IMR-90 (cell line): ENCODE results near the gene RPUSD4. TPM values are rescaled to one million over a fixed set of nuclear protein-coding genes. Genes with fewer than 3 reads are reported as not detected.

Experiments
- microRNA-seq, 2 experiments: library from miRNA; stranded (forward) in 1 of 2; unstranded in 1 of 2; fragments of 10-50 nt in 1 of 2; fragments of <30 nt in 1 of 2; gene quantifications in 1 of 2; microRNA quantifications in 1 of 2; one replicate each; pipeline versions ENCODE3 to v1.1.0; 2013 to 2020; ENCODE audit not compliant: insufficient read depth in 1 of 2, insufficient read length in 1 of 2, unreplicated experiment in 1 of 2
- polyA plus RNA-seq, 3 experiments: library from polyadenylated mRNA; depleted of rRNA; stranded (reverse); fragments of >200 nt; gene quantifications; 2 replicates each; pipeline ENCODE4 v1.2.3, GENCODE V29; 2012; ENCODE audit warnings: low replicate concordance in 1 of 3
- small RNA-seq, 5 experiments: library from RNA; depleted of rRNA; stranded (forward); fragments of <200 nt; gene quantifications; one replicate each; pipeline ENCODE3, GENCODE V24; 2012
- total RNA-seq: library from RNA; depleted of rRNA; stranded (reverse); fragments of >200 nt; gene quantifications from 2 replicates; pipeline ENCODE4 v1.2.3, GENCODE V29; 2012; rRNA removed

RPUSD4 gene
- total and polyA plus RNA-seq, 2 of the 4 experiments (the other 2 are of a cell fraction) = 22.1 to 30.6 TPM

Small RNAs within 50 kb of the gene (microRNA-seq; reads per million reads assigned to microRNA genes)
- gene AP001893.2 (ENCODE audit: insufficient read depth, insufficient read length) (not detected), gene RN7SL351P (ENCODE audit: insufficient read depth, insufficient read length) (not detected), gene RNU4-86P (ENCODE audit: insufficient read depth, insufficient read length) (not detected)

Small RNAs within 50 kb of the gene (small RNA-seq; reads per million reads assigned to genes)
- 0 to 0.16 (median 0) reads per million in 5 experiments for gene AP001893.2
- 0 reads per million in 5 experiments for gene RN7SL351P
- gene RNU4-86P = 0 to 0.60 (median 0) reads per million in 5 experiments

Other genes starting within 250 kb of the RPUSD4 start
- gene CDON, start 148.8 kb downstream of the RPUSD4 start, total RNA-seq = 2.2 and 3.8 TPM in 2 replicates
- gene CDON, start 148.8 kb downstream of the RPUSD4 start, polyA plus RNA-seq (2012; rRNA removed) = 1.2 and 1.4 TPM in 2 replicates
- gene FAM118B, start 132 bp upstream of the RPUSD4 start, total RNA-seq = 27.2 and 29.4 TPM in 2 replicates
- gene FAM118B, start 132 bp upstream of the RPUSD4 start, polyA plus RNA-seq (2012; rRNA removed) = 17.9 and 20.0 TPM in 2 replicates
- gene SRPRA, start 57.2 kb upstream of the RPUSD4 start, total RNA-seq = 105 and 108 TPM in 2 replicates
- gene SRPRA, start 57.2 kb upstream of the RPUSD4 start, polyA plus RNA-seq (2012; rRNA removed) = 126 and 131 TPM in 2 replicates
- 15.1 and 15.3 TPM in 2 replicates for gene FOXRED1, start 57.5 kb upstream of the RPUSD4 start, total RNA-seq
- gene FOXRED1, start 57.5 kb upstream of the RPUSD4 start, polyA plus RNA-seq (2012; rRNA removed) = 28.3 and 28.8 TPM in 2 replicates
- 3.0 and 3.6 TPM in 2 replicates for gene TIRAP, start 71.4 kb upstream of the RPUSD4 start, total RNA-seq
- gene TIRAP, start 71.4 kb upstream of the RPUSD4 start, polyA plus RNA-seq (2012; rRNA removed) = 6.4 and 7.4 TPM in 2 replicates
- 18.6 and 19.7 TPM in 2 replicates for gene DCPS, start 92.4 kb upstream of the RPUSD4 start, total RNA-seq
- gene DCPS, start 92.4 kb upstream of the RPUSD4 start, polyA plus RNA-seq (2012; rRNA removed) = 34.8 and 35.0 TPM in 2 replicates
- 12.5 and 17.0 TPM in 2 replicates for gene ST3GAL4, start 144.0 kb upstream of the RPUSD4 start, total RNA-seq
- gene ST3GAL4, start 144.0 kb upstream of the RPUSD4 start, polyA plus RNA-seq (2012; rRNA removed) = 18.3 and 19.7 TPM in 2 replicates